Spinal cord (tissue), 10 donors: Measurements from ENCODE around the gene PHF13. TPM values are rescaled to one million over a fixed set of nuclear protein-coding genes. Genes with fewer than 3 reads are reported as not detected.

Experiments used
- DNase-seq, 6 donors: peaks; one replicate each; pipeline versions ENCODE4 v3.0.0 to v3.0.0-alpha.2; 2013 to 2015; ENCODE audit warnings: low spot score in 6 of 6, low read depth in 4 of 6
- H3K27ac ChIP-seq: one replicate; pipeline ENCODE4 v1.5.1; 2013; ENCODE audit warnings: low read depth, low read length, control low read depth
- H3K27me3 ChIP-seq: one replicate; pipeline ENCODE4 v1.6.1; 2013; ENCODE audit warnings: low read length; ENCODE audit not compliant: control insufficient read depth, insufficient read depth
- H3K36me3 ChIP-seq: one replicate; pipeline ENCODE4 v1.6.1; 2013; ENCODE audit warnings: low read length; ENCODE audit not compliant: control insufficient read depth, insufficient read depth
- H3K4me1 ChIP-seq: one replicate; pipeline ENCODE4 v1.6.1; 2013; ENCODE audit warnings: low read length; ENCODE audit not compliant: control insufficient read depth, insufficient read depth
- H3K4me3 ChIP-seq: one replicate; pipeline ENCODE4 v1.5.1; 2013; ENCODE audit warnings: low read depth, low read length, control low read depth
- H3K9me3 ChIP-seq: one replicate; pipeline ENCODE4 v1.6.1; 2013; ENCODE audit warnings: low read length; ENCODE audit not compliant: control insufficient read depth, insufficient read depth
- WGBS: methylation state at CpG from one replicate; pipeline ENCODE4 v1.1.5; 2013; ENCODE audit warnings: missing lambda C conversion rate; ENCODE audit not compliant: insufficient coverage; 5-methylcytosine and 5-hydroxymethylcytosine counted together
- polyA plus RNA-seq, 2 donors: library from polyadenylated mRNA; unstranded; fragments of 120-200 nt; gene quantifications; one replicate each; pipeline ENCODE4 v1.2.1, GENCODE V29; 2013; ENCODE audit not compliant: insufficient read length in 2 of 2
- total RNA-seq, 2 donors: library from RNA; depleted of rRNA in 1 of 2; stranded (reverse); fragments of 120-200 nt in 1 of 2; fragments of >200 nt in 1 of 2; gene quantifications; one replicate each; pipeline versions ENCODE4 v1.2.3 to v1.2.4, GENCODE V29; 2013 to 2014
- donor health status: healthy.

PHF13 gene
- total and polyA plus RNA-seq, 4 donors = 13.3 to 22.7 (median 17.7) TPM

DNA sequence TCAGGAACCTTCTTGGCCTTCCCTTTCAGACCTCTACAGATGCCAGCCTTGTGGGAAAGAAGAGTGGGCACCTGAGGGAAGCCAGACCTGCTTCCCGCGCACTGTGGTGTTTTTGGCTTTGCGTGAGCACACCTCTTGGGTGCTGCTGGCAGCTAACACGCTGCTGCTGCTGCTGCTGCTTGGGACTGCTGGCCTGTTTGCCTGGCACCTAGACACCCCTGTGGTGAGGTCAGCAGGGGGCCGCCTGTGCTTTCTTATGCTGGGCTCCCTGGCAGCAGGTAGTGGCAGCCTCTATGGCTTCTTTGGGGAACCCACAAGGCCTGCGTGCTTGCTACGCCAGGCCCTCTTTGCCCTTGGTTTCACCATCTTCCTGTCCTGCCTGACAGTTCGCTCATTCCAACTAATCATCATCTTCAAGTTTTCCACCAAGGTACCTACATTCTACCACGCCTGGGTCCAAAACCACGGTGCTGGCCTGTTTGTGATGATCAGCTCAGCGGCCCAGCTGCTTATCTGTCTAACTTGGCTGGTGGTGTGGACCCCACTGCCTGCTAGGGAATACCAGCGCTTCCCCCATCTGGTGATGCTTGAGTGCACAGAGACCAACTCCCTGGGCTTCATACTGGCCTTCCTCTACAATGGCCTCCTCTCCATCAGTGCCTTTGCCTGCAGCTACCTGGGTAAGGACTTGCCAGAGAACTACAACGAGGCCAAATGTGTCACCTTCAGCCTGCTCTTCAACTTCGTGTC, 34.7 kb upstream of the PHF13 start:
- no peaks in the 10 kb centered on the region for H3K27me3 ChIP-seq
- H3K9me3 ChIP-seq = no peaks in the 10 kb centered on the region
- H3K4me3 ChIP-seq = peak overlapping the region; percentile 62
- H3K27ac ChIP-seq = peak overlapping the region; percentile 94
- 89% methylated on average over 14 of the region's 14 CpGs for WGBS
- H3K4me1 ChIP-seq = peaks cover 41% of the 10 kb centered on the region
- H3K36me3 ChIP-seq = peaks cover 22% of the 10 kb centered on the region
- no peak for DNase-seq

- H3K9me3 ChIP-seq = no peaks in the 10 kb centered on the region
- peak within 1 kb of the TSS; percentile 94 for H3K27ac ChIP-seq
- WGBS = 12% methylated on average over 58 of the region's 58 CpGs
- DNase-seq = peak; percentile 93 to 100 (median 98)
- peaks cover 41% of the 10 kb centered on the region for H3K4me1 ChIP-seq
- no peaks in the 10 kb centered on the region for H3K27me3 ChIP-seq
- peak within 1 kb of the TSS; percentile 62 for H3K4me3 ChIP-seq
- peaks cover 29% of the 10 kb centered on the region for H3K36me3 ChIP-seq
Observed at GRCh38 chr1:6579374-6580118, 34.0 kb upstream of the PHF13 start, which contains the start of gene ZBTB48. Gene ZBTB48 (plus strand): TSS chr1:6579994. CDS start chr1:6580610, 616 bp downstream.

GRCh38 chr1:6580119-6580592, 33.4 kb upstream of the PHF13 start:
- peak overlapping the region; percentile 94 for H3K27ac ChIP-seq
- H3K4me1 ChIP-seq = peaks cover 41% of the 10 kb centered on the region
- WGBS = under 1% methylated on average over 26 of the region's 30 CpGs
- no peaks in the 10 kb centered on the region for H3K9me3 ChIP-seq
- no peaks in the 10 kb centered on the region for H3K27me3 ChIP-seq
- DNase-seq = no peak
- peaks cover 32% of the 10 kb centered on the region for H3K36me3 ChIP-seq
- H3K4me3 ChIP-seq = peak overlapping the region; percentile 62

DNA sequence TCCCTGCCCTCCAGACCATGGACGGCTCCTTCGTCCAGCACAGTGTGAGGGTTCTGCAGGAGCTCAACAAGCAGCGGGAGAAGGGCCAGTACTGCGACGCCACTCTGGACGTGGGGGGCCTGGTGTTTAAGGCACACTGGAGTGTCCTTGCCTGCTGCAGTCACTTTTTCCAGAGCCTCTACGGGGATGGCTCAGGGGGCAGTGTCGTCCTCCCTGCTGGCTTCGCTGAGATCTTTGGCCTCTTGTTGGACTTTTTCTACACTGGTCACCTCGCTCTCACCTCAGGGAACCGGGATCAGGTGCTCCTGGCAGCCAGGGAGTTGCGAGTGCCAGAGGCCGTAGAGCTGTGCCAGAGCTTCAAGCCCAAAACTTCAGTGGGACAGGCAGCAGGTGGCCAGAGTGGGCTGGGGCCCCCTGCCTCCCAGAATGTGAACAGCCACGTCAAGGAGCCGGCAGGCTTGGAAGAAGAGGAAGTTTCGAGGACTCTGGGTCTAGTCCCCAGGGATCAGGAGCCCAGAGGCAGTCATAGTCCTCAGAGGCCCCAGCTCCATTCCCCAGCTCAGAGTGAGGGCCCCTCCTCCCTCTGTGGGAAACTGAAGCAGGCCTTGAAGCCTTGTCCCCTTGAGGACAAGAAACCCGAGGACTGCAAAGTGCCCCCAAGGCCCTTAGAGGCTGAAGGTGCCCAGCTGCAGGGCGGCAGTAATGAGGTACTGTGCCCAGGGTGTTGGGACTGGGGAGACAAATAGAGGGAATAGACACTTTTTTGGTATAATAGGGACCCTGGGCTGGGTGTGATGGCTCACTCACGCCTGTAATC, 32.7 kb upstream of the PHF13 start:
- WGBS = 36% methylated on average over 19 of the region's 19 CpGs

DNA sequence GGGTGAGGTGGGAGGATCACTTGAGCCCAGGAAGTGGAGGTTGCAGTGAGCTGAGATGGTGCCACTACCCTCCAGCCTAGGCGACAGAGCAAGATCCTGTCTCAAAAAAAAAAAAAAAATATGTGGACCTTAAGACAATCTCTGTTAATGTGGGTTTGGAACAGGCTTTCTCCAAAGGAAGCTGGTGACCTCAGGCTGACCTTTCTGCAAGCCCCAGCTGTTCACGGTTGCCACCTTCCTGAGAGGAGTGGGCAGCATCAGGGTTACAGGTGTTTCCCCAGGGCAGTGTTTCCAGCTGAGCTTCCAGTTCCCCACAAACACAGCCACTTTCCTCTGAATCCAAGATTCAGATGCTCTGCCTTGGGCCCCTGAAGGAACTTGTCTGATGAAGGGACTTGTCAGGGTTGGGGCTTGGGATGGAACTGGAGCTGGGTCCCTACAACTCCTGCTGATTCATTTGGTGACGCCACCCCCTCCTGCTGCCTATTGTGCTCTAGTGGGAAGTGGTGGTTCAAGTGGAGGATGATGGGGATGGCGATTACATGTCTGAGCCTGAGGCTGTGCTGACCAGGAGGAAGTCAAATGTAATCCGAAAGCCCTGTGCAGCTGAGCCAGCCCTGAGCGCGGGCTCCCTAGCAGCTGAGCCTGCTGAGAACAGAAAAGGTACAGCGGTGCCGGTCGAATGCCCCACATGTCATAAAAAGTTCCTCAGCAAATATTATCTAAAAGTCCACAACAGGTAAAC, 31.8 kb upstream of the PHF13 start:
- no peaks in the 10 kb centered on the region for H3K9me3 ChIP-seq
- H3K4me1 ChIP-seq = peaks cover 47% of the 10 kb centered on the region
- H3K36me3 ChIP-seq = peaks cover 48% of the 10 kb centered on the region
- H3K4me3 ChIP-seq = no peak overlapping the region
- 88% methylated on average over 9 of the region's 10 CpGs for WGBS
- DNase-seq = no peak
- no peak overlapping the region for H3K27ac ChIP-seq
- no peaks in the 10 kb centered on the region for H3K27me3 ChIP-seq

More for the DNA sequence above, 32.7 kb upstream of the PHF13 start:
- Histone ChIP-seq H3K27ac (peak overlapping the region; percentile 94), H3K27me3 (no peaks in the 10 kb centered on the region), H3K4me1 (peaks cover 41% of the 10 kb centered on the region), H3K9me3 (no peaks in the 10 kb centered on the region), H3K36me3 (peaks cover 38% of the 10 kb centered on the region), H3K4me3 (peak overlapping the region; percentile 62)
- DNase-seq = no peak

DNA sequence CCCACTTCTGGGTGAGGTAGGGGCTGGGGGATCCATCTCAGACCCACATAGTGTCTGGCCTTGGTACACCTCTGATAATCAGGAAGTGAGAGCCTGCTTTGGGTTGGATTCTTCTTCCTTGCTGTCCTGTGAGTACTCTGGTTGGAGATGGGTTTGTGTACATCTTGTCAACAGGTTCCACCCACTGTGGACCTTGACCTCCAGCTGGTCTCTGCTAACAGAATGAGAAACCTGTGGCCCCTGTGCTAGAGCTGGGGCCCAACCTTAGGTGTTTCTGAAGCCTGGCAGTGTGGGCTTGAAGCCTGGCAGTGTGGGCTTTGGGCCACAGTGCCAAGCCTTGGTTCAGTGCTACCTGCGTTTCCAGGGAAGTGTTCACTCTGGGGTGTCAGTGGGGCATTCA, 31.2 kb upstream of the PHF13 start:
- H3K27ac ChIP-seq = no peak overlapping the region
- no peak overlapping the region for H3K4me3 ChIP-seq
- peaks cover 54% of the 10 kb centered on the region for H3K36me3 ChIP-seq
- no peak for DNase-seq
- WGBS = 83% methylated on average over 1 of the region's 1 CpG
- H3K27me3 ChIP-seq = no peaks in the 10 kb centered on the region
- H3K9me3 ChIP-seq = no peaks in the 10 kb centered on the region
- H3K4me1 ChIP-seq = peaks cover 54% of the 10 kb centered on the region

DNA sequence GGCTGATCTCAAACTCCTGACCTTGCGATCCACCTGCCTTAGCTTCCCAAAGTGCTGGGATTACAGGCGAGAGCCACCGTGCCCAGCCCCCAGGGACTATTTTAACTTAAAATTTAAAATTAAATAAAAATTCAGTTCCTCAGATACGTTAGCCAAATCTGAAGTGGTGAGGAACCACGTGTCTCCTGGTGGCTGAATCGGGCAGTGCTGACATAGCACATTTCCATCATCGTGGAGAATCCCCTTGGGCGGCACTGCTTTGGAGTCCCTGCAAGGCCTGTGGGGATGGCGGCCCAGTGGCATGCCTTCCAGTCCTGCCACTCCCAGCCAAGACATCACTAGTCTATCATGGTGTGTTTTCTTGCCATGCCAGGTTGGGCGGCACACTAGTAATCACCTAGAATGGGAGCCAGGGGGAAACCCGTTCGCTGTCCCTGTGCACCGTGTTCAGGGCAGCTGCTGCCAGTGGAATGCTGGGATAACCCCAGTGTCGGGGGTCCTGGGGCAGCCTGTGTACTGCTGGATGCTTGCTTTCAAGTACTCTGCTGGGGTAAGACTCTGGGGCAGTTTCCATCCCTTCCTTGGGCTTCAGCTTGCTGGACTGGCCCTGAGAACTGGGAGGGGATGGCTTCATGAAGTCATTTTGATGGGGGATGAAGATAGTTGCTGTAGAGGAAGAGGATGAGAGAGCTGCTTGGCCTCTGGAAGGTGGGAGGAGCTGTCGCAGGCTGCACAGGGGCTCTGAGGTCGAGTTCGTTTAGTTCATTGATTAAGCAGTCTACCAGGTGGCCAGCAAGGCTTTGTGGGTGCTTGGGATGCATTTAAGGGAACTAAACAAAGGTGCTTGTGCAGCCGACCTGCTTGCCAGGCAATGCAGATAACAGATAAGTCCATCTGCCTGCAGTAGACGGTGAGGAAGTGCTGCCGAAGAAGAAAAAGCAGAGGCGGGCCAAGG, 29.1 kb upstream of the PHF13 start:
- 91% methylated on average over 17 of the region's 21 CpGs for WGBS
- H3K36me3 ChIP-seq = peaks cover 75% of the 10 kb centered on the region
- H3K4me1 ChIP-seq = peaks cover 47% of the 10 kb centered on the region
- H3K27me3 ChIP-seq = no peaks in the 10 kb centered on the region
- DNase-seq = no peak
- no peak overlapping the region for H3K27ac ChIP-seq
- H3K9me3 ChIP-seq = no peaks in the 10 kb centered on the region
- no peak overlapping the region for H3K4me3 ChIP-seq

- no peak for DNase-seq
- H3K4me3 ChIP-seq = no peak overlapping the region
- peaks cover 82% of the 10 kb centered on the region for H3K36me3 ChIP-seq
- WGBS = 87% methylated on average over 12 of the region's 12 CpGs
- no peak overlapping the region for H3K27ac ChIP-seq
- no peaks in the 10 kb centered on the region for H3K9me3 ChIP-seq
- H3K4me1 ChIP-seq = peaks cover 43% of the 10 kb centered on the region
- no peaks in the 10 kb centered on the region for H3K27me3 ChIP-seq
Observed at GRCh38 chr1:6585081-6585722, 28.3 kb upstream of the PHF13 start.
